Stimulated activated CD4-positive, alpha-beta T cell treated with anti-CD3 and anti-CD28 coated beads, Interleukin-2, amount 100 ng/mL, for 24 hours (primary cell): ENCODE results near the gene BRI3.

Experiments
- DNase-seq, 2 donors: peaks; one replicate each; pipeline ENCODE4 v3.0.0-alpha.2; 2020

Gene BRI3

GRCh38 chr7:98254516-98254915 is 27.0 kb upstream of the BRI3 start:
- DNase-seq, result no peak

GRCh38 chr7:98254951-98255610 is 26.4 kb upstream of the BRI3 start:
- DNase-seq, result no peak

- no peak for DNase-seq
Measured at GRCh38 chr7:98256431-98256830, 25.1 kb upstream of the BRI3 start.

GRCh38 chr7:98257701-98258100 is 23.8 kb upstream of the BRI3 start:
- no peak for DNase-seq

- DNase-seq, result no peak
Measured at GRCh38 chr7:98265841-98266271, 15.6 kb upstream of the BRI3 start.

- no peak for DNase-seq
Measured at GRCh38 chr7:98266840-98267239, 14.6 kb upstream of the BRI3 start.

- DNase-seq, result no peak
Measured at GRCh38 chr7:98267303-98267702, 14.2 kb upstream of the BRI3 start.

GRCh38 chr7:98276241-98276761 is 5.2 kb upstream of the BRI3 start:
- no peak for DNase-seq

- no peak for DNase-seq
Measured at GRCh38 chr7:98278408-98278807, 3.1 kb upstream of the BRI3 start.

GRCh38 chr7:98278936-98279335 is 2.5 kb upstream of the BRI3 start:
- DNase-seq, result no peak

GRCh38 chr7:98280296-98280695 is 1.2 kb upstream of the BRI3 start:
- DNase-seq, result no peak

GRCh38 chr7:98281757-98282606 is 496 bp downstream of the BRI3 start:
- DNase-seq, result peak; percentile 26 to 44

GRCh38 chr7:98282703-98283102 is 1.2 kb downstream of the BRI3 start:
- no peak for DNase-seq

GRCh38 chr7:98283127-98283886 is 1.8 kb downstream of the BRI3 start:
- DNase-seq, result no peak

- no peak for DNase-seq
Measured at GRCh38 chr7:98283887-98284222, 2.4 kb downstream of the BRI3 start.

- no peak for DNase-seq
Measured at GRCh38 chr7:98284335-98285036, 3.0 kb downstream of the BRI3 start.

- DNase-seq, result no peak
Measured at GRCh38 chr7:98285157-98286092, 3.9 kb downstream of the BRI3 start.

GRCh38 chr7:98286093-98286539 is 4.6 kb downstream of the BRI3 start:
- no peak for DNase-seq

GRCh38 chr7:98286701-98287485 is 5.4 kb downstream of the BRI3 start:
- no peak for DNase-seq

- DNase-seq, result no peak
Measured at GRCh38 chr7:98287486-98287959, 6.0 kb downstream of the BRI3 start.
